GM19351 (cell line): ENCODE measurements around the gene PRKCA.
A peak's percentile ranks its signal among the peaks of the same experiment; 100 is the strongest.
"Not testable (repeated sequence)": the region's sequence is repeated elsewhere in the genome, so short reads cannot be mapped to it uniquely, and the experiment has no call there.

ENCODE experiments used
- ATAC-seq: cut with Tn5 transposase; IDR thresholded peaks from one replicate; pipeline ENCODE4 v1.9.1; 2021; ENCODE audit warnings: mild to moderate bottlenecking, moderate library complexity; ENCODE audit not compliant: unreplicated experiment

PRKCA gene

GRCh38 chr17:66301864-66302741, at the start of gene PRKCA:
TSS of gene PRKCA (plus strand) at chr17:66302613.
- peak; percentile 70 for ATAC-seq

GRCh38 chr17:66253458-66253857, 49.0 kb upstream of the PRKCA start:
- ATAC-seq: not testable (repeated sequence)

- no peak for ATAC-seq
Observed at GRCh38 chr17:66255112-66255511, 47.3 kb upstream of the PRKCA start.

GRCh38 chr17:66255527-66255971, 46.9 kb upstream of the PRKCA start:
- no peak for ATAC-seq

- ATAC-seq: no peak
Observed at GRCh38 chr17:66260275-66260674, 42.1 kb upstream of the PRKCA start.

- ATAC-seq: no peak
Observed at GRCh38 chr17:66260688-66261087, 41.7 kb upstream of the PRKCA start.

- no peak for ATAC-seq
Observed at GRCh38 chr17:66262767-66263166, 39.6 kb upstream of the PRKCA start.

- ATAC-seq: no peak
Observed at GRCh38 chr17:66264696-66265095, 37.7 kb upstream of the PRKCA start.

- ATAC-seq: no peak
Observed at GRCh38 chr17:66268247-66268927, 34.0 kb upstream of the PRKCA start.

GRCh38 chr17:66270106-66270505, 32.3 kb upstream of the PRKCA start:
- ATAC-seq: no peak

- ATAC-seq: no peak
Observed at GRCh38 chr17:66271512-66271911, 30.9 kb upstream of the PRKCA start.

- no peak for ATAC-seq
Observed at GRCh38 chr17:66272811-66273585, 29.4 kb upstream of the PRKCA start.

GRCh38 chr17:66273586-66273848, 28.9 kb upstream of the PRKCA start:
- ATAC-seq: no peak

GRCh38 chr17:66275651-66276050, 26.8 kb upstream of the PRKCA start:
- no peak for ATAC-seq

GRCh38 chr17:66276328-66276937, 26.0 kb upstream of the PRKCA start:
- no peak for ATAC-seq

GRCh38 chr17:66277191-66277590, 25.2 kb upstream of the PRKCA start:
- no peak for ATAC-seq

- no peak for ATAC-seq
Observed at GRCh38 chr17:66281661-66282369, 20.6 kb upstream of the PRKCA start.

- ATAC-seq: no peak
Observed at GRCh38 chr17:66283296-66283934, 19.0 kb upstream of the PRKCA start.

- ATAC-seq: no peak
Observed at GRCh38 chr17:66283971-66284370, 18.4 kb upstream of the PRKCA start.

GRCh38 chr17:66285149-66285548, 17.3 kb upstream of the PRKCA start:
- ATAC-seq: no peak
